ENCODE data around the gene BLVRB.
"Not testable (repeated sequence)": the region's sequence is repeated elsewhere in the genome, so short reads cannot be mapped to it uniquely, and the experiment has no call there.

Gene BLVRB

GRCh38 chr19:40492274-40492673 is 26.7 kb upstream of the BLVRB start:
- Histone ChIP-seq H3K9me2 (replicated peaks; ENCODE audit: insufficient read depth, low read length) (no peaks in the 10 kb centered on the region), H3K27ac (ENCODE audit: low read length) (no peak overlapping the region), H4K20me1 (ENCODE audit: insufficient read depth, low read length) (no peaks in the 10 kb centered on the region), H3K36me3 (replicated peaks; ENCODE audit: insufficient read depth, low read length) (no peaks in the 10 kb centered on the region), H2AFZ (ENCODE audit: low read length) (no peak overlapping the region), H3F3A (ENCODE audit: insufficient read depth, low read length) (no peaks in the 10 kb centered on the region), H3K79me2 (ENCODE audit: low read length) (no peaks in the 10 kb centered on the region), H3K9ac (ENCODE audit: low read length) (no peak overlapping the region), H3K27me3 (replicated peaks; ENCODE audit: insufficient read depth, low read length) (peaks cover 32% of the 10 kb centered on the region), H3K4me2 (ENCODE audit: low read depth, low read length) (no peak overlapping the region), H3K9me3 (replicated peaks; ENCODE audit: insufficient read depth, low read length) (no peaks in the 10 kb centered on the region), H3K4me1 (ENCODE audit: low read length) (no peaks in the 10 kb centered on the region), H3K4me3 (ENCODE audit: low read length) (no peak overlapping the region)
- TF ChIP-seq EZH2phosphoT487 (IDR thresholded peaks at IDR 0.05; ENCODE audit: low read length) (no peak), EZH2 (optimal IDR thresholded peaks at IDR 0.05; ENCODE audit: low read depth, low read length) (no peak), CTCF (IDR thresholded peaks at IDR 0.05; ENCODE audit: low read length) (no peak)
- no peak for DNase-seq

GRCh38 chr19:40489882-40490230 is 24.3 kb upstream of the BLVRB start:
- no peak for DNase-seq
- Histone ChIP-seq H3K9me2 (replicated peaks; ENCODE audit: insufficient read depth, low read length) (no peaks in the 10 kb centered on the region), H3K9me3 (replicated peaks; ENCODE audit: insufficient read depth, low read length) (no peaks in the 10 kb centered on the region), H3K9ac (ENCODE audit: low read length) (no peak overlapping the region), H3K27ac (ENCODE audit: low read length) (no peak overlapping the region), H3K27me3 (replicated peaks; ENCODE audit: insufficient read depth, low read length) (peaks cover 48% of the 10 kb centered on the region), H3K4me2 (ENCODE audit: low read depth, low read length) (no peak overlapping the region), H2AFZ (ENCODE audit: low read length) (no peak overlapping the region), H3K79me2 (ENCODE audit: low read length) (no peaks in the 10 kb centered on the region), H3F3A (ENCODE audit: insufficient read depth, low read length) (no peaks in the 10 kb centered on the region), H4K20me1 (ENCODE audit: insufficient read depth, low read length) (no peaks in the 10 kb centered on the region), H3K4me3 (ENCODE audit: low read length) (no peak overlapping the region), H3K36me3 (replicated peaks; ENCODE audit: insufficient read depth, low read length) (no peaks in the 10 kb centered on the region), H3K4me1 (ENCODE audit: low read length) (no peaks in the 10 kb centered on the region)
- TF ChIP-seq EZH2 (optimal IDR thresholded peaks at IDR 0.05; ENCODE audit: low read depth, low read length), result no peak
- TF ChIP-seq CTCF (IDR thresholded peaks at IDR 0.05; ENCODE audit: low read length), result no peak
- TF ChIP-seq EZH2phosphoT487 (IDR thresholded peaks at IDR 0.05; ENCODE audit: low read length), result no peak

- Histone ChIP-seq H3K27ac (ENCODE audit: low read length) (no peak overlapping the region), H3F3A (ENCODE audit: insufficient read depth, low read length) (no peaks in the 10 kb centered on the region), H3K79me2 (ENCODE audit: low read length) (no peaks in the 10 kb centered on the region), H3K27me3 (replicated peaks; ENCODE audit: insufficient read depth, low read length) (peaks cover 35% of the 10 kb centered on the region), H2AFZ (ENCODE audit: low read length) (no peak overlapping the region), H4K20me1 (ENCODE audit: insufficient read depth, low read length) (no peaks in the 10 kb centered on the region), H3K4me3 (ENCODE audit: low read length) (no peak overlapping the region), H3K9me2 (replicated peaks; ENCODE audit: insufficient read depth, low read length) (no peaks in the 10 kb centered on the region), H3K9me3 (replicated peaks; ENCODE audit: insufficient read depth, low read length) (no peaks in the 10 kb centered on the region), H3K4me2 (ENCODE audit: low read depth, low read length) (no peak overlapping the region), H3K36me3 (replicated peaks; ENCODE audit: insufficient read depth, low read length) (no peaks in the 10 kb centered on the region), H3K9ac (ENCODE audit: low read length) (no peak overlapping the region), H3K4me1 (ENCODE audit: low read length) (no peaks in the 10 kb centered on the region)
- TF ChIP-seq CTCF (IDR thresholded peaks at IDR 0.05; ENCODE audit: low read length) (no peak), EZH2phosphoT487 (IDR thresholded peaks at IDR 0.05; ENCODE audit: low read length) (no peak), EZH2 (optimal IDR thresholded peaks at IDR 0.05; ENCODE audit: low read depth, low read length) (no peak)
- no peak for DNase-seq
Observed at GRCh38 chr19:40486017-40486416, 20.5 kb upstream of the BLVRB start.

GRCh38 chr19:40475878-40476644 is 10.5 kb upstream of the BLVRB start:
- not testable (repeated sequence) for H3K4me3 ChIP-seq (ENCODE audit: low read length); H3K4me1 ChIP-seq (ENCODE audit: low read length); H3F3A ChIP-seq (ENCODE audit: insufficient read depth, low read length); H3K4me2 ChIP-seq (ENCODE audit: low read depth, low read length); H3K27me3 ChIP-seq (replicated peaks; ENCODE audit: insufficient read depth, low read length); H4K20me1 ChIP-seq (ENCODE audit: insufficient read depth, low read length); DNase-seq; H3K9me3 ChIP-seq (replicated peaks; ENCODE audit: insufficient read depth, low read length); H3K9ac ChIP-seq (ENCODE audit: low read length); H3K36me3 ChIP-seq (replicated peaks; ENCODE audit: insufficient read depth, low read length); H3K9me2 ChIP-seq (replicated peaks; ENCODE audit: insufficient read depth, low read length); H3K27ac ChIP-seq (ENCODE audit: low read length); H3K79me2 ChIP-seq (ENCODE audit: low read length); H2AFZ ChIP-seq (ENCODE audit: low read length)
